SK-N-SH (cell line): Measurements from ENCODE around the gene NFATC3.

Experiments used
- CTCF ChIP-seq: fragments of 200-600 bp; sonication (generic); IDR thresholded peaks from 2 replicates; pipeline ENCODE4 v1.6.1; 2017; ENCODE audit warnings: antibody characterized with exemption, mild to moderate bottlenecking, moderate library complexity
- POLR2AphosphoS5 ChIP-seq: IDR thresholded peaks from 2 replicates; pipeline ENCODE4 v1.6.1; 2012; ENCODE audit warnings: low read depth, low read length
- RXRA ChIP-seq: IDR thresholded peaks from 2 replicates; pipeline ENCODE4 v1.4.0; 2012; ENCODE audit warnings: low read depth, mild to moderate bottlenecking, borderline replicate concordance
- SMC3 ChIP-seq: IDR thresholded peaks from 2 replicates; pipeline ENCODE4 v1.6.1; 2012; ENCODE audit warnings: low read depth, low read length, improper control_type of control experiment

DNA sequence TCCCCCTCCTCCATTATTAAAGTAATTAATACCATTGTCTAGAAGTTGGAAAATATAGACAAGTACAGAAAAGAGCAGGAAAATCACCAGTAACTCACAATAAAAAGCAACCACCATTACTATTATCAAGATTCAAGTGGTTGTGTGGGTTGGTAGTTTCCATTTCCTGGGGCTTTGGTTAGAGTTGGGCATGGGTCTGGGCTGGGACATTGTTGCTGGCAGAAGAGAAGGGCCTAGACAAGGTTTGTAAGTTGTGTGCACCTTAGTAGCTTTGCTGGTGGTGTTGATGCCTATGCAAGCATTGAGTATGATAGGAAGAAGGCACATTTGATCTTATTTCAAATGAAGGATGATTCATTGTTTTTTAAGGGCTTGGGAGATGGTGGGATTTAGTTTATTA lies 25.4 kb upstream of the NFATC3 start:
- TF ChIP-seq POLR2AphosphoS5 (no peak), CTCF (no peak), RXRA (no peak), SMC3 (no peak)
